Activated T-cell treated with anti-CD3 and anti-CD28 coated beads for 48 hours (primary cell): ENCODE measurements around the gene WFIKKN2.
"Not testable (repeated sequence)": the region's sequence is repeated elsewhere in the genome, so short reads cannot be mapped to it uniquely, and the experiment has no call there.

Experiments used
- DNase-seq: peaks from one replicate; pipeline ENCODE4 v3.0.0-alpha.2; 2020; ENCODE audit warnings: low read depth

The WFIKKN2 gene

GRCh38 chr17:50835301-50836234 is at the start of gene WFIKKN2:
WFIKKN2 (plus strand) TSS chr17:50835586; CDS start chr17:50835938, 352 bp downstream.
- no peak for DNase-seq

- DNase-seq = no peak
Observed at GRCh38 chr17:50785946-50786570, 49.3 kb upstream of the WFIKKN2 start.

- DNase-seq = no peak
Observed at GRCh38 chr17:50787106-50787505, 48.3 kb upstream of the WFIKKN2 start.

DNA sequence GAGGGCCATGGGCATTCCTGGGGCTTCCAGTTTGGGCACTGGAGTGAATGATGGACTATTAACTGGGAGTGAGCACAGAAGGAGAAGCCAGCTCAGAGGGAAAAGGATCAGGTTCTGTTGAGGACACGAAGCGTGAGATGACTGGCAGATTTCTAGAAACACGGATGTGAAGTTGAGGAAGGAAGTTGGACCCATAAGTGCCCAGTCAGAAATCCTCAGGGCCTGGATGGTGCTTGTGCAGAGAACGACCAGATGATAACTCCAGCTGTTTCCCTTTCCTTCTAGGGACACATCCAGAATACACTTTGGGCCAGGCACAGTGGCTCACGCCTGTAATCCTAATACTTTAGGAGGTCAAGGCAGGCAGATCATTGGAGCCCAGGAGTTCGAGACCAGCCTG is 44.8 kb upstream of the WFIKKN2 start:
- DNase-seq = no peak

GRCh38 chr17:50792132-50792531 is 43.3 kb upstream of the WFIKKN2 start:
- no peak for DNase-seq

GRCh38 chr17:50793007-50793406 is 42.4 kb upstream of the WFIKKN2 start:
- no peak for DNase-seq

DNA sequence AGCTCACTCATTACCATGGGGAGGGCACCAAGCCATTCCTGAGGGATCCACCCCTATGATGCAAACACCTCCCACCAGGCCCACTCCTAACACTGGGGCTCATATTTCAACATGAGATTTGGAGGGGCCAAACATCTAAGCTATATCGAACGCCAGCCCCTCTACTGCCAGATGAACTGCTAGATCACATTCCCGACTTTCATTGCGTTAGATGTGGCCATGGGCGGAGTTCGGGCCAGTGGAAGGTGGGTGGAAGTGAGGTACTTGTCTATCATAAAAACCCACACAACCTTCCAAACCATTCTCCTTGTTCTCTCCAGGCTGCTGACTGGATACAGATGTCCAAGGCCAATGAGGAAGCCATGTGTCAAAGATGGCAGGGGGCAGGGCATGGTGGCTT is 41.0 kb upstream of the WFIKKN2 start:
- DNase-seq = no peak

GRCh38 chr17:50797135-50797810 is 38.1 kb upstream of the WFIKKN2 start:
- DNase-seq = no peak

GRCh38 chr17:50798424-50799288 is 36.7 kb upstream of the WFIKKN2 start:
- DNase-seq = no peak

GRCh38 chr17:50799582-50799981 is 35.8 kb upstream of the WFIKKN2 start:
- DNase-seq = no peak

GRCh38 chr17:50800196-50800700 is 35.1 kb upstream of the WFIKKN2 start:
- no peak for DNase-seq

DNA sequence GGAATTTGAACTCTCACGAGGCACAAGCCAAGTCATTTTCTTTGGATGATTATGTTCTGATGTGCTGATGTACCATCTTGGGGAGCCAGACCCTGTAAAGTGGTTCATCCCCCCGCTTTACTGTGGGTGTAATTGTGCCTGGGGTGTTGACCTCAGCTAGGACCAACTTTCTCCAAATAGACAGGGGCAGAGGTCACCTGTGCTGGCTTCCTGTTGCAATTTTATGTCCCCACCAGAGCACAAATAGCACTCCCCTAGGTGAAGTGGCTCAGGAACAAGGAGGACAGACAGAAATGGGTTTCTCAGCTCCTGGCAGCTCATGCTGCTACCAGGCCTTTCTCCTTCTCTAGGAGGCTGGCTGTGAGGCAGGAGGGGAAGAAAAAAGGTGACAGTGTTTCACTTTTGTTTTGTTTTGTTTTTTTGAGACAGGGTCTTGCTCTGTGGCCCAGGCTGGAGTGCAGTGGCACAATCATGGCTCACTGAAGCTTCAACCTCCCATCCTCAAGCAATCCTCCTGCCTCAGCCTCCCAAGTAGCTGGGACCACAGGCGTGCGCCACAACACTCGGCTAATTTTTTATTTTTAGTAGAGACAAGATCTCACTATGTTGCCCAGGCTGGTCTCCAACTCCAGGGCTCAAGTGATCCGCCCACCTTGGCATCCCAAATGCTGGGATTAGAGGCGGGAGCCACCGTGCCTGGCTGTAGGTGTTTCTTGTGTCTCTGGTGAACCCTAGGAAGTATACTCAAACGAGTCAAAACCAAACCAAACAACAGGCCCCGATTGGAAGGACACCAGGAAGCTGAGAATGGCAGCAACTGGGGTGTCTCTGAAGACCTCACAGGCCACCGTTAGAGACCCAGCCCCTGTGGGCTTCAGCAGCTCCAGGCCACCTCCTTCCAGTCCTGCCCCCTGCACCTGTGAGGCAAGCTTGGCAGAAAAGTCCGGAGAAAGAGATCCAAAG is 32.5 kb upstream of the WFIKKN2 start:
- DNase-seq = no peak

GRCh38 chr17:50803676-50804075 is 31.7 kb upstream of the WFIKKN2 start:
- no peak for DNase-seq

DNA sequence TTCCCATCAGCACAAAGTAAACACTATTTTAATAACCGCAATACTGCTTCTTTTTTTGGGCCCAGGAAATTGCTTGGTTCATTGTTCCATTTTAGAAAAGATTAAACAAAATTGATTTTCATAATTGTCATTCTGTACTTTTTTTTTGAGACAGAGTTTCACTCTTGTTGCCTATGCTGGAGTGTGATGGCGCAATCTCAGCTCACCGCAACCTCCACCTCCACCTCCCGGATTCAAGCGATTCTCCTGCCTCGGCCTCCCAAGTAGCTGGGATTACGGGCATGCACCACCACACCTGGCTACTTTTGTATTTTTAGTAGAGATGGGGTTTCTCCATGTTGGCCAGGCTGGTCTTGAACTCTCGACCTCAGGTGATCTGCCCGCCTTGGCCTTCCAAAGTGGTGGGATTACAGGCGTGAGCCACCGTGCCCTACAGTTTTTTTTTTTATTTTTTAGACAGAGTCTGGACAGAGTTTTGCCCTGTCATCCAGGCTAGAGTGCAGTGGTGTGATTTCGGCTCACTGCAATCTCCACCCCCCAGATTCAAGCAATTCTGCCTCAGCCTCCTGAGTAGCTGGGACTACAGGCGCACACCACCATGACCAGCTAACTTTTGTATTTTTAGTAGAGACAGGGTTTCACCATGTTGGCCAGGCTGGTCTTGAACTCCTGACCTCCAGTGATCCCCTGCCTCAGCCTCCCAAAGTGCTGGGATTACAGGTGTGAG is 30.5 kb upstream of the WFIKKN2 start:
- not testable (repeated sequence) for DNase-seq

GRCh38 chr17:50805486-50805885 is 29.9 kb upstream of the WFIKKN2 start:
- no peak for DNase-seq

- no peak for DNase-seq
Observed at GRCh38 chr17:50806141-50806643, 29.2 kb upstream of the WFIKKN2 start.

DNA sequence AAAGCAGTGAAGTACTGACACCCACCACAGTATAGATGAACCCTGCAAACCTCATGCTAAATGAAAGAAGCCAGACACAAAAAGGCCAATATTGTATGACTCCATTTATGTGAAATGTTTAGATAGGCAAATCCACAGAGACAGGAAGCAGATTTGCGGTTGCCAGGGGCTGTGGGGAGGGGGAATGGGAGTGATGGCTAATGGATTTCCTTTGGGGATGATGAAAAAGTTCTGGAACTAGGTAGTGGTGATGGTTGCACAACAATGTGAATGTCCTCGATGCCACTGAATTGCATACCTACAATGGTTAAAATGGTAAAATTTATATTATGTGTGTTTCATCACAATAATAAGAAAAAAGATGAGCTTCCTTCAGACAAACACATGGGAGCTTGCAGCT is 28.4 kb upstream of the WFIKKN2 start:
- no peak for DNase-seq

DNA sequence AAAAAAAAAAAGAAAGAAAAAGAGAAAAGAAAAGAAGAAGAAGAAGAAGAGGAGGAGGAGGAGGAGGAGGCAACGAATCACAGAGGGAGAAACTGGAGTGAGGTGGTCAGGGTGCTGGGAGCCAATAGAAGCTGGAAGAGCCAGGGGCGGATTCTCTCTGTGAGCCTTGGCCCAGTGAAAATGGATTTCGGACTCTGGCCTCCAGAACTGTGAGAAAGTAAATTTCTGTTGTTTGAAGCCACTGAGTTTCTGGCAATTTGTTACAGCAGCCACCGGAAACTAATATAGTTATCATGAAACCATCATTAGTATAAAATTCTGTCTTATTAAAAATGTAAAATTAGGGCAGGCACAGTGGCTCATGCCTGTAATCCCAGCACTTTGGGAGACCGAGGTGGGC is 27.7 kb upstream of the WFIKKN2 start:
- DNase-seq = no peak

DNA sequence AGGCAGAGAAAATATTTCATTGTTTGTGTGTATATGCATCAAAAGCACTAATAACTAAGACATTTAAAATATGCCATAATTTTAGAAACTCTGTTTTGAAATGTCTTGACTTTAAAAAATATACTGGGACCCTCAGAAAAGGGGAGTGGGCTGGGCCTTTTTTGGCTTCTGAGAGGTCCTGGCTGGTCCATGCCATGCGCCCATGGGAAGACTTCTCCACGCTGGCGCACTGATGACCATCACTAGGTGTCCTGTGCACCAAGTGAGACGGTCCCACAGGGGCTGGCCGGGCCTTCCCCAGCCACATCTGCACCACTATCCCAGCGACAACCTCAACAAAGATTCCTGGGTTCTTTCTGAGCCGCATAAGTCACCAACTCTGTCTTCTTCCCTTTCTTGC is 27.0 kb upstream of the WFIKKN2 start:
- no peak for DNase-seq

DNA sequence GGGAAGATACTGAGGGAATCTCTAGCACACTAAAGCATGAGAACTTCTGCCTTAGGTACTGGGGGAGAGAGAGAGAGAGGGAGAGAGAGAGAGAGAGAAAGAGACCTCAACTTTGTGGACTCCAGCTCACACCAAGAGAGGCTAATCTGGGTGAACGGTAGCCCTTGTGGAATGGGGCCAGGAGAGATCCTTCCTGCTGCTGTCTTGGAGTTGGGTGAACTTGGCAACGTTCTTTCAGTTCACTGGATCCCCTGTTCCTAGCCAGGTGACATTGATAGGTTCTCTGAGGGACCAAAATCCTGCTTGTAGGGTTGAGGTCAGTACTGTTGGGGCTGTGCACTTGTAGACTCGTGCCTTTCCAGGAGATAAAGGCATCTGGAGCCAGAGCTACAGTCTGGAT is 26.5 kb upstream of the WFIKKN2 start:
- no peak for DNase-seq
